HG03575 (cell line): ENCODE results near the gene GPNMB.

Experiments used
- ATAC-seq: cut with Tn5 transposase; IDR thresholded peaks from one replicate; pipeline ENCODE4 v1.9.1; 2021; ENCODE audit not compliant: unreplicated experiment, insufficient number of reproducible peaks, low FRiP score; ENCODE audit errors: extremely low read depth

Gene GPNMB

DNA sequence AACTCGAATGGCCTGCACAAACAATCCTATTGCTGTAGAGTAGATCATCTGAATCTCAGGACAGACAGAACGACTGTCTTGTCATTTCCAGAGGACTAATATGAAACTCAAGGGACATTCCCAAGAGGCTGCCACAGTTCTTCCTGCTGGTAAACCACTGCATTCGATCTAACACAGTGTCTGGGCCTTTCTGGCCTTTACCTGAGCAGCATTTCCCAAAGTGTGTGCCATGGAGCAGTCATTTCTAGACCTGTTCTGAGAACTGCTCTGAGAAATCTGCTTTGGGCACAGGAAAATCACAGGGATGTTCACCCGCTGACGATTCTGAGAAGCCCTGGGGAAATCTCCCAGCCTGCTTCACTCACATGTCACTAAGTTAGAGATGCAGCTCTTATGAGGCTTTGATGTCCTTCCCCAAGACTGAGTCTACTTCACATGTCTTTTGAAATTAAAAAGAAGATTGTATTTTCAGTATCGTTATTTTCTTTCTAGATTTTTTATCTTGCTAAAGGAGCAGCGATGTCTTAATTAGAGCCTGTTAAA, 18.4 kb downstream of the GPNMB start:
- no peak for ATAC-seq

DNA sequence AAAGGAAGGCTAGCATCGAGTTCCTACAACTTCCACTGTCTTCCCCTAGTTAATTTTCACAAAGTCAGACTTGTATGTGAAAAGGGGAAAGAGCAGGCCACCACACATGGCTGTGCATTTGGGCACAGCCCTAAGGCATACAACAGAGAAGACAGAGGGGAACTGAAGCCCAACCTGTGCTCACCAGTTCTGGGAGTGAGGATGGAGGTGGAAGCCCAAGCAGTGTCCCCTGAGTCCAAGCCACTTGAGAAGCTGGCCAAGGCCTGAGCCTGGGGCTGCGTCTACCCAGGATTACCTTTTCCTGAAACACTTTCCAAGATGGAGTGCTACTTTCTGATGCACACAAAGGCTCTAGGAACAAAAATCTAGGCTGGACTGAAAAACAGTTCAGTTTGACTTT, 20.3 kb downstream of the GPNMB start:
- ATAC-seq = no peak

DNA sequence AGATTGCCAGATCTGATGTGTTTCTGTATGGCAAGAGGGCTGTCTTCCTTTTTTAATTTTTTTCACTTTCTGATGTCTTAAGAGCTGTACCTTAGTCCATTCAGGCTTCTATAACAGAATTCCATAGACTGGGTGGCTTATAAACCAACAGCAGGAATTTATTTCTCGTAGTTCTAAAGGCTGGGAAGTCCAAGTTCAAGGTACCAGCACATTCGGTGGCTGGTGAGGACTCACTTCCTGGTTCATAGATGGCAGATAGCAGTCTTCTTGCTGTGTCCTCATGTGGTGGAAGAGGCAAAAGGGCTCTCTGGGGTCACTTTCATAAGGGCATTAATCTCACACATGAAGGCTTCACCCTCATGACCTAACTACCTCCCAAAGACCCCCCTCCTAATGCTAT, 20.8 kb downstream of the GPNMB start:
- no peak for ATAC-seq

DNA sequence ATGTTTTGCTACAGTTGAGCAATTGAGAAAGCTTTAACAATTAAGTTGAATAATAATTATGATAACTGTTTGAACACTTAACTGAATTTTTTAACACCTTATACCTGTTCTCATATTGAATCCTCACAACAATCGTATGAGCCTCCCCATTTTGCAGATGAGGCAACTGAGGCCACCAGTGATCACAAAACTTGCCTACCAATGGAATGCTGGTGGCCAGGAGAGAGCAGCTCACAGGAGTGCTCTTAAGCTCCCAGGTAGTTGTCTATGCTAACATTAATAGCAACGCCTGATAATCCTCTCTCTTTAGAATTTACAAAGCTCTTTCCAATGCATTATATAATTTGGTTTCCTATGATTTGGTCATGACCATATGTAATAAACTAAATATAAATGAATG, 21.6 kb downstream of the GPNMB start:
- ATAC-seq = no peak

DNA sequence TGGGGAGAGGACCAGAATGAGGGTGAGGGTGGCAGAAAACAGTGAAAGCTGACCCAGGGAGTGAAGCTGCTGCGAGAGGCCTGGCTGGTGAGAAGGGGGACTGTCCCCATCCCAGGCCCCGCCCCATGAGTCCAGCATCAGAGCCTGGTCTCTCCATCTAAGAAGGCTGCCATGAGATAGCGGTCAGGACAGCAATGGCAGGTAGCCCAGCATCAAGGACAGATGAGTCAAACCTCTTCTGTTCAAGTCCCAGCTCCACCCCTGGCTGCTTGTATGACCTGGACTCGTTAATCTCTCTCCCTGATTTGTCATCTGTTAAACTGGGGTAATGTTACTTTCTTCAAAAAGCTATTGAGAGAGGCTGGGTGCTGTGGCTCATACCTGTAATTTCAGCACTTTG, 22.2 kb downstream of the GPNMB start:
- no peak for ATAC-seq

DNA sequence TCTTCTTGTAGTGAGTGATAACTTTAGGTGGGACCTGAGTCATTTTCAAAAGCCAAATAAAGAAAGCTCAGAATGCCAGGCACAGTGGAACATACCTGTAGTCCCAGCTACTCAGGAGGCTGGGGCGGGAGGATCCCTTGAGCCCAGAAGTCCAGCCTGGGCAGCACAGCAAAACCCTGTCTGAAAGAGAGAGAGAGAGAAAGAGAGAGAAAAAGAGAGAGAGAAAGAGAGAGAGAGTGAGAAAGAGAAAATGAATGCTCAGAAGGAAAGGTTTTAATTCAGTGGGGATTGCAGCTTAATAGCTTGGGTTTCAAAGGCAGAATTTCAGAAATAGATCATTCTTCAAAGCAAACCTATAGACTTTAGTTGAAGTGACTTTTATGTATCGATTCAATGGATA, 25.7 kb downstream of the GPNMB start:
- no peak for ATAC-seq

DNA sequence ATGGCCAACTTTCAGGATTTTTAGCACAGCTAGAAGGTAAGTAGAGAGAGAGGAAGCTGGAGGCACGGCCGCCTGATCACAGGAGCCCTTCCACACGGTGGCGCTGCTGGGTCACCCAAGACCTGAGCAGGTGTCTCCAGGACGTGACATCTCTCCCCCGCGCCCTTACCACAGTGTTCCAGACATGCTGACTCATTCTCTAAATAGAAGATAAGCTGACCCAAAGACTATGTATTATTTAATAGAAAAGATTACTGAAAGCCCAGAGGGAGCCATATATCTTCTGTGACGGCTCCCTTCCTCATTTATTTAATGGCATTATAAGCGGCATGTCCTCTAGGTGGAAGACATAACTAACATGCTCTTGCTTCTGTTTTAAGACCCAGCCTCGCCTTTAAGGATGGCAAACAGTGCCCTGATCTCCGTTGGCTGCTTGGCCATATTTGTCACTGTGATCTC, 26.6 kb downstream of the GPNMB start:
- peak; percentile 54 for ATAC-seq

DNA sequence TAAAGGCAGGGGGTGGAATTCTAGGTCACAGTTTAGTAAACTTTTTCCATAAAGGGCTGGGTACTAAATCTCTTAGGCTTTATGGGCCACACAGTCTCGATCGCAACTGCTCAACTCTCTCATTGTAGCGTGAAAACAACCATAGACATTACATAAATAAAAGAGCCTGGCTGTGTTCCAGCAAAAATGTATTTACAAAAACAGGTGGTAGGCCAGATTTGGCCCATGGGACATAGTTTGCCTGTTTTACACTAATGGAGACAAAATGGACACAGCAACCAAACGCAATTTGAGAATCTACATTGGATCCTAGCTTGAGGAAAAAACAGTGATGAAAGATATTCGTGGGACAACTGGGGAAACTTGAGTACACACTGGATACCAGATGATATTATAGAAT, 29.3 kb downstream of the GPNMB start:
- no peak for ATAC-seq

DNA sequence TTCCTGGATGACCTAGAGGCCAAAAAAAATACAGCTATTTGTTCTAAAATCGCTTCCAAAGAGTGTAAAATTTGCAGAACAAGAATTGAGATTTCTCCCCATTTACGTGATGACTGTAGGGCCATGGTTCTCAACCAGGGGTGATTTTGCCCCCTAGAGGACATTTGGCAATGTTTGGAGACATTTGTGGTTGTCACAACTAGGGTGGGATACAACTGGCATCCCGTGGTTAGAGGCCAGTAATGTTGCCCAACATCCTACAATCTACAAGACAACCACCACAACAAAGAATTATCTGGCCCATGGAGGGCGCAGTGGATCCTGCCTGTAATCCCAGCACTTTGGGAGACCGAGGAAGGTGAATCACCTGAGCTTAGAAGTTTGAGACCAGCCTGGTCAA, 29.8 kb downstream of the GPNMB start:
- no peak for ATAC-seq

DNA sequence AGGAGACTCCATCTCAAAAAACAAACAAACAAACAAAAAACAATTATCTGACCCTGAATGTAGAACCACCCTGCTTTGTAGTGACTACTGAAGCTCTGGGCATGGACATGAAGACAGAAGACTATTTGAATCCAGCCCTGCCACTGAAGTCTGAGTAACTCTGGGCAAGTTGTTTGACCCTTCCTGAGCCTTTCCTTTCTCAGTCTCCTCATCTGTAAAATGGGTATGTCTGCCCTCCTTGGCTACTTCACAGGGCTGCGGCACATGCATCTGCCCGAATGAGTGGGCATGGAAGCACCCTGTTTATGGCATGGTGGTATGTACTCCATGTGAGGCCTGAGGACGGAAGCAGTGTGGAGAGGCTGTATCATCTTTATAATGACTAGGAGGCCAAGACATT, 30.4 kb downstream of the GPNMB start:
- no peak for ATAC-seq

DNA sequence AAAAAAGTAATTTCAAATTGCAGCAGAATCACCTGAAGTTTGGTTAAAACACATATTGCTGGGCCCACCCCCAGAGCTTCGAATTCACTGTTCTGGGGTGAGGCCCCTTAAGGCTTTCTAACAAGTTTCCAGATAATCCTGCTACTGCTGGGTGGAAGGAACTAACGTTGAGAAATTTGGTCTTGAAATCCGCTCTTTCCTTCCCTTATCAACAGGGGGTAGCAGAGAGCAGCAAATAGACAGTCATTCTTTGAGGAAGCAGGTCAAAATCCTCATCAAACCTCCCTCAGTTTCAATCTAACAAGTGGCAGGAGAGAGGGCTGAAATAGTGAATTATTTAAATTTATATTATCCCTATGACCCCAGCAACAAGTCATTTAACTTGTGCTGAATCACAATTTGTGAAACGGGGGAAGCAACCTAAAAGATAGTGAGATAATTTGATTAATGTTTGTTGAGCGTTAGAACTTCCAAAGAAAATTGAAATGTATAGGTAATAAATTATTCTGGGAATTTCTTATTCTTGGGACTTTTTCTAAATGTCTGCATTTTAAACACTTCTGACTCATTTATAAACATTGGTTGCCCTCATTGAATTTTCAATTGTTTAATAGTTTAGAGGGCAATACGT, 30.9 kb downstream of the GPNMB start:
- ATAC-seq = no peak

DNA sequence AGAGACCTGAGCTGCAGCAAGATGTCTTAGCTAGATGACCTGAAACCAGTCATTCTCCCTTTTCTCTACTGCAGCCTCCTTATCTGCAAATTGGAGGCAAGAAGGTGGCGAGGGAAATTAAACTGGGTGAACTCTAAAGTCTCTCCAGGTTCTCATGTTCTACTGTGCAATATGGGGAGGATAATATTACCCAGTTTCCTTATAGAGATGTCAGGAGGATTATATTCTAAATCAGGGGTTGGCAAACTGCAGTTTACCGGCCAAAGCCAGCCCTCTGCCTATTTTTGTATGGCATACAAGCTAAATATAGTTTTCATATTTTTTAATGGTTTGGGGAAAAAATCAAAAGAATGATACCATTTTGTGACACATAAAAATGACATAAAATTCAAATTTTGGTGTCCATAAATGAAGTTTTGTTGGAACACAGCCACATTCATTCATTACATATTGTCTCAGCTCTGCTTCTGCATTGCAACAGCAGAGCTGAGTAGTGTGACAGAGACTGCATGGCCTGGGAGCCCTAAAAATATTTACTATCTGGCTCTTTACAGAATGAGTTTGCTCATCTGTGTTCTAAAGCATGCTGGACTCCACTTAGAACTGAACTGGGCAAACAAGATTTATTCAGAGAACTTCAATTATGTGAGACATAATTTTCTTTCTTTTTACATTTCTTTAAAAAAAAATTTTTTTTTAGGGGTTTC, 33.4 kb downstream of the GPNMB start:
- ATAC-seq = no peak

DNA sequence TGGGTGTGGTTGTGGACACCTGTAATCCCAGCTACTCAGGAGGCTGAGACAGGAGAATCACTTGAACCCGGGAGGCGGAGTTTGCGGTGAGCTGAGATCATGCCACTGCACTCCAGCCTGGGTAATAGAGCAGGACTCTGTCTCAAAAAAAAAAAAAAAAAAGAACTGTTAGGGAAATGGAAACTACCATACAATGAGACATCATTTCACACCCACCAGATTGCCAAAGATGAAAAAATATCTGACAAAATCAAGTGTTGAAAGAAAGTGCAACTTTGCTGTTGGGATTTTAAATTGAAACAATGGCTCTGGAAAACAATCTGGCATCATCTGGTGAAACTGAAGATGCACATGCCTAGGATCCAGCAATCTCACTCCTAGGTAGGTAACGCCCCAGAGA, 36.5 kb downstream of the GPNMB start:
- no peak for ATAC-seq

DNA sequence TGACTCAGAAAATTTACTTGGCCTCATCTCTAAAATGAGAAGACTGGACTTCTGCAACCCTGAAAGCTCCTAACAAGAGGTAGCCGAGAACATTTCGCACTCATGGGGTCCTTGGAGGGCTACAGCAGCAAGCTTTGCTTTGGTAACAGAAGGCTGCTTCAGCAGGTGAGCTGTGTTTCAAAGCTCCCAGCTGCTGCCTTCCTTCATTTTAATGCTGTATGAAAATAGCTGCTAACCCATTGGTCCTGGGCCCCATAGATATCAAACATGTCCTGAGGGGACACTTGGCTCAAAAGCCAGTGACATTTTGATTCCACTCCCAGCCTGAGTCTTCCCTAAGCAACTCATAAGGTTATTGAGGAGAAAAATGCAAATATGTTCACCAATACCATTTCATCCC, 38.3 kb downstream of the GPNMB start:
- ATAC-seq = no peak

DNA sequence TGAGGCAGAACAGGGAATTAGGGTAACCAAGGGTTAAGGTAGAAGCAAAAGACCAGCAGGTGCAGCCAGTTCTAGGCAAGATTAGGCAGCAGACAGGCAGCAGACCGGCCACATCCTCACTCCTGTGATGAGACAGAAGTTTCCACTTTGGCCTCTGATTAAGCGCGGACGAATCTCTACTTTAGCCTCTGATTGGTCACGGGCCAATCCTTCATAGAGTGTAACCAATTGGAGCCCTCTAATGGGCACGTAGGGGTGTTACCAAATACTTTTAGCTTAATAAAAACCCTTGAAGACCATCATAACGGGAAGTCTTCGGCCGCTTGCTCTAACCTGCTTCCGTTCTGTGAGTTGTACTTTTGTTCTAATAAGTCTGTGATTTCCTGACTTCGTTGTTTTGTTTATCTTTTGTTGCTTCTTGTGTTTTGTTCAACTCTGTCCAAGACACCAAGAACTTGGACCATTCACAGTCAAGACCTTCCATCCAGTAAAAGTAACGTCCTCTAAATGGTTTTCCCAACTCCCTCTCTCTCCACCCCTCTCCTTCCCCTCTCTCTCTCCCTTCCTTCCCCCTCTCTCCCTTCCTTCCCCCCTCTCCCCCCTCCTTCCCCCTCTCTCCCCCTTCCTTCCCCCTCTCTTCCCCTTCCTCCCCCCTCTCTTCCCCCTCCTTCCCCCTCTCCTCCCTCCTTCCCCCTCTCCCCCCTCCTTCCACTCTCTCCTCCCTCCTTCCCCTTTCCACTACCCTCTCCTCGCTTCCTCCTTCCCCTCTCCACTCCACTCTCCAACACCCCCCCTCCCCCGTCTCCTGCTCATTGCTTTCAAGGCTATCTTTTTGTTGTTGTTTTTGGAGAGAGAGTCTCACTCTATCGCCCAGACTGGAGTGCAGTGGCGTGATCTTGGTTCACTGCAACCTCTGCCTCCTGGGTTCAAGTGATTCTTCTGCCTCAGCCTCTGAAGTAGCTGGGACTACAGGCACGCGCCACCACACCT, 39.4 kb downstream of the GPNMB start:
- ATAC-seq = no peak

DNA sequence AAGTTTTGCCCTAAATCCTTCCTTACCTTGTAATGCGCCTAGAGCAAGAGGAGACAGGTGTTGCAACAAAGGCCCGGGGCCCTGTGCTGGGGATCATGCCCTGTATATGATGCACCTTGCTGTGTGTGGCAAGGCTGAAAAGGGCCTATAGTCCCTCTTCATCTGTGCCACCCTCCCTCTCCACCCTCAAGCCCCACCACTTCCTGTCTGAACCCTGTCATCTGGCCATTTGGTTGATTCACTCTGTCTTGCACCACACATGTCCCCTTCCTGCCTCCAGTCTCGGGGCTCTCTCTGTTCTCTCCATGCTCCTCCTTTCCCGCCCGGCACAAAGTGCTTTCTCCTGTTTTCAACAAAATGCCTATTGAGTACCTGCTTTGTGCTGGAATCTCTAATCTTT, 41.0 kb downstream of the GPNMB start:
- no peak for ATAC-seq

DNA sequence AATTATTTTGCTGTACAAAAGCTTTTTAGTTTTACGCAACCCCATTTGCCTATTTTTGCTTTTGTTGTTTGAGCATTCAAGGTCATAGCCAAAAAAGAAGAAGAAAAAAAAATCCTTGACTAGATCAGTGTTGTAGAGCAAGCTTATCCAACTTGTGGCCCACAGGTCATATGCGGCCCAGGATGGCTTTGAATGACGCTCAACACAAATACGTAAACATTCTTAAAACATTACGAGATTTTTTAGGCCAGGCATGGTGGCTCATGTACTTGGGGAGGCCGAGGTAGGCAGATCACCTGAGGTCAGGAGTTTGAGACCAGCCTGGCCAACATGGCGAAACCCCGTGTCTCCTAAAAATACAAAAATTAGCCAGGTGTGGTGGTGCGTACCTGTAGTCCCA, 44.4 kb downstream of the GPNMB start:
- ATAC-seq = no peak

DNA sequence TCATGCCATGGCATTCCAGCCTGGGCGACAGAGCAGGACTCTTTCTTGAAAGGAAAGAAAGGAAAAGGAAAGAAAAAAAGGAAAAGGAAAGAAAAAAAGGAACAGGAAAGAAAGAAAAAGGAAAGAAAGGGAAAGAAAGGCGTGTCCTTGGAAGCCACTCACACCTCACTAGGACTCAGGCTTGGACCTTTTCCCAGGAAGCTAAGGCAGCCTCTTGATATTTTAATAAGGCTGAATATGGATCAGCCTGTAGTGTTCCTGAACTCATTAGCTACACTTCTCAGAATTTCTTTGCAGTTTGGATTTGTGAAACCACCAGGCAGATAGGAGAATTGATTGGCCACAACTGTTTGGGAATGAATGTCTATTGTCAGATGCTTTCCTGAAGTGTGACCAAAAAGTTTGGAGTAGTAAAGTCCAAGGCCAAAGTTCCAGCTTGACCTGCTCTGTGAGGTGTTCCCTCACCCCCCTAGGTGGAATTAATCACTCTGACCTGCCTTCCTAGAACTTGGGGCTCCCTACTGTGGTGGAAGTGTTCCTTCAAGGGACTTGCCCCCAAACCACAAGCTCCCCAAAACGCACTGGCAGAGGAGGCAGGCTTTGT, 45.5 kb downstream of the GPNMB start:
- ATAC-seq = no peak

DNA sequence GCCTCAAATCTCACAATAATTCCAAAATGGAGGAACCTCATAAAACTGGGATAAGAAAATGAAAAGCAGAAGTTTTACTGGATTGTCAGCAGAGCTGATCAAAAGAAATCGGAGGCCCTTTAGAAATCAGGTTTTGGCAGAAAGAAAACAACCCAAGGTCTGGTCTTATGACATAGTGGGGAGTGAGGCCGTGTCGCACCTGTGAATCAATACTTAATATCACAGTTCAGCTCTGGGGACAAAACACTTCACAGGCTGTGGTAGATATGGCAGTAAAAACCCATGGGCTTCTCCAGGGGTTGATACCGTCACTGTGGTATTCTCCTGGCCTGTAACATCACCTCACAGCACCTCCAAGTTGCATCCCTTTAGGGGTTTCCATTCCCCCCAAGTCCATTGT, 46.0 kb downstream of the GPNMB start:
- ATAC-seq = no peak
